ENCODE measurements around the gene CECR2. TPM values are rescaled to one million over a fixed set of nuclear protein-coding genes. Genes with fewer than 3 reads are reported as not detected.

Gene CECR2
- total RNA-seq, 1 experiment from 2014 or later: 154 TPM

- Histone ChIP-seq H4K5ac (ENCODE audit: insufficient read length, low read depth, low read length) (no peak overlapping the region), H2BK12ac (ENCODE audit: insufficient read length, low read depth, low read length) (no peak overlapping the region), H4K8ac (replicated peaks; ENCODE audit: insufficient read length, low read depth, low read length) (no peak overlapping the region), H3K4me2 (ENCODE audit: insufficient read depth, insufficient read length, low read length) (no peak overlapping the region), H3K18ac (ENCODE audit: insufficient read length, low read depth, low read length) (no peak overlapping the region), H2BK20ac (ENCODE audit: low read depth, low read length, poor library complexity, severe bottlenecking) (no peak overlapping the region), H3K4me1 (ENCODE audit: insufficient read depth, low read length) (peaks cover 5% of the 10 kb centered on the region; the same call in 1 of the 2 replicates), H3K79me1 (ENCODE audit: insufficient read depth, low read depth, low read length, poor library complexity, severe bottlenecking) (peaks cover 13% of the 10 kb centered on the region), H3T11ph (ENCODE audit: low read length) (no peak overlapping the region), H3K23ac (ENCODE audit: insufficient read length, low read depth, low read length) (no peak overlapping the region), H2AK5ac (ENCODE audit: insufficient read length, low read length) (no peak overlapping the region), H3K9ac (ENCODE audit: extremely low read depth, insufficient read length, low read length) (no peak overlapping the region), H3K14ac (ENCODE audit: insufficient read depth, low read length) (no peak overlapping the region), H4K20me1 (ENCODE audit: control insufficient read depth, insufficient read depth, insufficient read length) (no peaks in the 10 kb centered on the region), H3K23me2 (ENCODE audit: insufficient read length, low read depth, low read length, poor library complexity, severe bottlenecking) (no peaks in the 10 kb centered on the region), H3K4ac (ENCODE audit: low read depth, low read length) (no peak overlapping the region), H2AFZ (ENCODE audit: low read length) (no peak overlapping the region), H3K9me3 (ENCODE audit: control insufficient read depth, low read depth, low read length) (no peaks in the 10 kb centered on the region), H3K79me2 (ENCODE audit: insufficient read depth, low read length) (peaks cover 39% of the 10 kb centered on the region; the same call in 1 of the 2 replicates), H2BK120ac (ENCODE audit: low read depth, low read length, poor library complexity, severe bottlenecking) (no peak overlapping the region), H3K56ac (ENCODE audit: insufficient read length, low read depth, low read length) (no peak overlapping the region), H2BK5ac (ENCODE audit: insufficient read length, low read length) (no peak overlapping the region), H3K27me3 (ENCODE audit: insufficient read depth, low read length) (no peaks in the 10 kb centered on the region), H4K91ac (ENCODE audit: insufficient read length, low read depth, low read length) (no peak overlapping the region), H3K27ac (ENCODE audit: insufficient read length, low read depth, low read length) (no peak overlapping the region), H2BK15ac (ENCODE audit: low read depth, low read length) (no peak overlapping the region)
- TF ChIP-seq CTCF (conservative IDR thresholded peaks at IDR 0.05): no peak
- peak overlapping the region in 2 of 3 experiments; percentile 76 to 87; a peak in 4 of 7 replicates for H3K27ac Mint-ChIP-seq
- H3K9me3 Mint-ChIP-seq: peaks cover 6% of the 10 kb centered on the region in 2 experiments; a peak in 2 of 5 replicates
- peaks cover 9 to 41% (median 39%) of the 10 kb centered on the region in 3 experiments; a peak in 6 of 7 replicates for H3K36me3 Mint-ChIP-seq (ENCODE audit: insufficient read depth in 1 of 3, low read depth in 3 of 3)
- DNase-seq: no peak
- H3K27me3 Mint-ChIP-seq (ENCODE audit: low read depth): no peaks in the 10 kb centered on the region
- peaks cover 32 to 42% of the 10 kb centered on the region in 2 experiments for H3K4me1 Mint-ChIP-seq
- WGBS (ENCODE audit: extremely low coverage, insufficient read length, low lambda C conversion rate): no CpG with 5 or more reads among the region's 5 CpGs
- no peak overlapping the region for H3K4me3 Mint-ChIP-seq
These were observed 82.1 kb downstream of the CECR2 start for GRCh38 chr22:17451316-17451715.
